ENCODE data around the gene NAT8L.

NAT8L gene

DNA sequence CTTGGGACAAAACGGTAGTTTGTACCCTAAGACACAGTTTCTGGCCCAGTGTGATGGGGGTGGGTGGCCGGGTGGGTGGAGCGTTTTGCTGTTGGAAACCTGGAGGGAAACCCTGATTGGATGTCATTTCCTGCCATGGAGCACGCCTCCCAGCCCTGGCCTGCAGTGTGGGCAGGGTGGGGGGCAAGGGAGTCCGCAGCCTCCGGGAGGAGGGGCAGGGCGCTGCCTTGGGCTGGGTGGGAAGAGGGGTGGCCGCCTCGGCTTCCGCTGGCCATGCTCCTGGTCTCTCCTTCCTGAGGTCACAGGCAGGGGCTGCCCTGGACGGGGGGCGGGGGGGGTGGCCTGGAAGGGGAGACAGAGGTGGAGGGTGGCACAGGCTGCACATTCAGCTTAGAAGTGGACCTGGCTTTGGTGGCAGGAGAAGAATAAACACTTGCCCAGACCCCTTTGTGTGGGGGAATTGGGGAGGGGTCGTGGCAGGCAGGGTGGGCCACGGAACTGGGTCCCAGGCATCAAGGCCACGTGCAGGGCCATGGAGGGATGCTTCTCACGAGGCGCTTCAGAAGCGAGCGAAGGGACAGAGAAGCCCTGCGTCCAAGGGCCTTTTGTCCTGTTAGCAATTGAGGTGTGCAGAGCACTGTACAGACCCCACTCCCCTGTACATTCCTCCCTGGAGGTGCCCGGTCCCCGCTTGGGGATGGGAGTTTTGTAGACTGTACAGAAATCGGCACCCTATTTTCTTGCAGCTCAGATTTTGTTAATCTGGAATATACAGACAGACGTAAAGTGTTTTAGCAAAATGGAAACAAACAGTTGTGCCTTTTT, 6.2 kb downstream of the NAT8L start:
- Histone ChIP-seq H3K27me3 (replicated peaks; ENCODE audit: control insufficient read depth, insufficient read depth, low read length) (no peaks in the 10 kb centered on the region), H3K36me3 (ENCODE audit: control insufficient read depth, insufficient read depth, low read length) (no peaks in the 10 kb centered on the region), H3K4me3 (replicated peaks; ENCODE audit: low read depth, low read length) (no peak overlapping the region)
- no peak for DNase-seq (ENCODE audit: extremely low read depth, insufficient read length)
- TF ChIP-seq CTCF (IDR thresholded peaks at IDR 0.05; ENCODE audit: insufficient read depth, low read length, poor library complexity, severe bottlenecking): no peak

DNA sequence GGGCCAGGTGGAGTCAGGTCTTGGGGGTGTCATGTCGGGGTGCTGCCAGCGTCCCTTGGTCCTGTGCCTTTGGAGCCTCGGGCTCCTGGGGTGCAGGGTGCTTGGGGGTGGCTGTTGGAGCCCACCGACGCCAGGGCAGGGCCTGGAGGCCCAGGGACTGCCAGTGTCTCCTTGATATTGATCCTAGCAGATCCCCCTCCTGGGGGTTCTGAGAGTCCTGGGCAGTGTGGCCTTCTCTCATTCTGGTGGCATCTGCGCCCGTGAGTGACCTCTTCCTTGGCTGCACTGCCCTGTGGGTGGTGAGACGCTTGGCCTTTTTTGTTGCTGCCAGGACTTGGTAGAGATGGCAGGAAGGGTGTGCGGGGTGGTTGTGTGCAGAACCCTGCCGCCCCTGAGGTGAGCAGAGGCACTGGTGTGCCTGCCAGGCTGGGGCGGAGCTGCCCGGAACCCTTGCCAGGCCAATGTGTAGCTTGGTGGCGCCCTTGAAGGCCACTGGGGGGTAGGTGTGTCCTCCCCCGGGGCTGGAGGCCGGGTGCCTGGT, 7.0 kb downstream of the NAT8L start:
- DNase-seq (ENCODE audit: extremely low read depth, insufficient read length): no peak
- Histone ChIP-seq H3K4me3 (replicated peaks; ENCODE audit: low read depth, low read length) (no peak overlapping the region), H3K27me3 (replicated peaks; ENCODE audit: control insufficient read depth, insufficient read depth, low read length) (no peaks in the 10 kb centered on the region; the same call in 1 of the 2 replicates), H3K36me3 (ENCODE audit: control insufficient read depth, insufficient read depth, low read length) (no peaks in the 10 kb centered on the region)
- no peak for TF ChIP-seq CTCF (IDR thresholded peaks at IDR 0.05; ENCODE audit: insufficient read depth, low read length, poor library complexity, severe bottlenecking)

- Histone ChIP-seq H3K36me3 (ENCODE audit: control insufficient read depth, insufficient read depth, low read length) (no peaks in the 10 kb centered on the region), H3K27me3 (replicated peaks; ENCODE audit: control insufficient read depth, insufficient read depth, low read length) (no peaks in the 10 kb centered on the region; the same call in 1 of the 2 replicates), H3K4me3 (replicated peaks; ENCODE audit: low read depth, low read length) (no peak overlapping the region)
- no peak for TF ChIP-seq CTCF (IDR thresholded peaks at IDR 0.05; ENCODE audit: insufficient read depth, low read length, poor library complexity, severe bottlenecking)
- DNase-seq (ENCODE audit: extremely low read depth, insufficient read length): no peak
Measured at GRCh38 chr4:2066571-2067445, 7.7 kb downstream of the NAT8L start.

- DNase-seq (ENCODE audit: extremely low read depth, insufficient read length): no peak
- Histone ChIP-seq H3K4me3 (replicated peaks; ENCODE audit: low read depth, low read length) (no peak overlapping the region), H3K27me3 (replicated peaks; ENCODE audit: control insufficient read depth, insufficient read depth, low read length) (no peaks in the 10 kb centered on the region; the same call in 1 of the 2 replicates), H3K36me3 (ENCODE audit: control insufficient read depth, insufficient read depth, low read length) (no peaks in the 10 kb centered on the region)
- TF ChIP-seq CTCF (IDR thresholded peaks at IDR 0.05; ENCODE audit: insufficient read depth, low read length, poor library complexity, severe bottlenecking): no peak
Measured at GRCh38 chr4:2067446-2068197, 8.5 kb downstream of the NAT8L start.

DNA sequence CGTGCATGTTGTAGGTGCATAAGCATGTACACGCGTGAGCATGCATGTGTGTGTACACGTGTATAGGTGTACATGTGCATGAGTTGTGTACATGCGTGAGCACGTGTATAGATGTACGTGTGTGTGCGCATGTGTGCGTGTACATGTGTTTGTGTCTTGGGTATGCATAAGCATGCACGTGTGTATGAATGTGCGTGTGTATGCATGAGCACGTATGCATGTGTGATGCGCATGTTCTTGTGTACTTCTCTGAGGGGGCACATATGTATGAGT, 9.0 kb downstream of the NAT8L start:
- Histone ChIP-seq H3K27me3 (replicated peaks; ENCODE audit: control insufficient read depth, insufficient read depth, low read length) (no peaks in the 10 kb centered on the region; the same call in 1 of the 2 replicates), H3K4me3 (replicated peaks; ENCODE audit: low read depth, low read length) (no peak overlapping the region), H3K36me3 (ENCODE audit: control insufficient read depth, insufficient read depth, low read length) (no peaks in the 10 kb centered on the region)
- TF ChIP-seq CTCF (IDR thresholded peaks at IDR 0.05; ENCODE audit: insufficient read depth, low read length, poor library complexity, severe bottlenecking): no peak
- no peak for DNase-seq (ENCODE audit: extremely low read depth, insufficient read length)

Measured in GM06990 (cell line).